ENCODE results near the gene CATSPER1. TPM values are rescaled to one million over a fixed set of nuclear protein-coding genes. Genes with fewer than 3 reads are reported as not detected.

The CATSPER1 gene
- polyA plus RNA-seq, 1 of the 3 experiments (the other 2 are of a cell fraction): 2.2 TPM

GRCh38 chr11:66042996-66043906 is 17.0 kb upstream of the CATSPER1 start:
- peaks cover 12% of the 10 kb centered on the region for H3F3A ChIP-seq (replicated peaks; ENCODE audit: insufficient read depth)
- H2AFZ ChIP-seq (ENCODE audit: low read depth): no peak overlapping the region
- H3K9ac ChIP-seq: no peak overlapping the region
- peaks cover 6 to 20% of the 10 kb centered on the region in 2 experiments; a peak in 1 of 4 replicates for H3K4me1 ChIP-seq (ENCODE audit: control insufficient read depth in 1 of 2, insufficient read depth in 2 of 2, low read depth in 1 of 2, low read length in 1 of 2)
- no peak overlapping the region for H3K27ac ChIP-seq (ENCODE audit: low read depth in 2 of 2, low read length in 1 of 2)
- WGBS (ENCODE audit: low lambda C conversion rate): 96% methylated on average over 76 of the region's 88 CpGs
- no peaks in the 10 kb centered on the region for H4K20me1 ChIP-seq (ENCODE audit: insufficient read depth)
- H3K79me2 ChIP-seq (ENCODE audit: insufficient read depth): no peaks in the 10 kb centered on the region
- TF ChIP-seq, protein P1, sequence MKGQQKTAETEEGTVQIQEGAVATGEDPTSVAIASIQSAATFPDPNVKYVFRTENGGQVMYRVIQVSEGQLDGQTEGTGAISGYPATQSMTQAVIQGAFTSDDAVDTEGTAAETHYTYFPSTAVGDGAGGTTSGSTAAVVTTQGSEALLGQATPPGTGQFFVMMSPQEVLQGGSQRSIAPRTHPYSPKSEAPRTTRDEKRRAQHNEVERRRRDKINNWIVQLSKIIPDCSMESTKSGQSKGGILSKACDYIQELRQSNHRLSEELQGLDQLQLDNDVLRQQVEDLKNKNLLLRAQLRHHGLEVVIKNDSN (IDR thresholded peaks at IDR 0.05; ENCODE audit: borderline replicate concordance, low read depth): no peak
- TF ChIP-seq RFX5 (IDR thresholded peaks at IDR 0.05; ENCODE audit: low read length): no peak
- TF ChIP-seq CHD2 (IDR thresholded peaks at IDR 0.05; ENCODE audit: low read length, partially characterized antibody): no peak
- no peak for TF ChIP-seq EZH2phosphoT487 (IDR thresholded peaks at IDR 0.05; ENCODE audit: borderline replicate concordance, low read depth)
- no peak for TF ChIP-seq RCOR1 (IDR thresholded peaks at IDR 0.05; ENCODE audit: low read length)
- no peak for TF ChIP-seq FOSL2 (IDR thresholded peaks at IDR 0.05; ENCODE audit: borderline replicate concordance, low read depth)
- H3K36me3 ChIP-seq (replicated peaks in 1 of 2; ENCODE audit: control insufficient read depth in 1 of 2, insufficient read depth in 2 of 2, low read length in 1 of 2): peaks cover 0 to 6% of the 10 kb centered on the region in 2 experiments
- no peak overlapping the region for H3K4me2 ChIP-seq
- ChIA-PET CTCF (interaction anchor here (0.9 to 5.8 kb wide), 8 partner anchors 8 to 225 kb away, joined by 3 to 46 read pairs (median 17); no protein-coding TSS in a partner anchor), POLR2A (no interaction called here)
- DNase-seq: no peak
- no peaks in the 10 kb centered on the region for H3K9me3 ChIP-seq
- H3K9me2 ChIP-seq: no peaks in the 10 kb centered on the region
- no peak overlapping the region for H3K4me3 ChIP-seq (ENCODE audit: low read depth in 2 of 2, low read length in 1 of 2)
- H3K27me3 ChIP-seq (ENCODE audit: insufficient read depth): no peaks in the 10 kb centered on the region

DNA sequence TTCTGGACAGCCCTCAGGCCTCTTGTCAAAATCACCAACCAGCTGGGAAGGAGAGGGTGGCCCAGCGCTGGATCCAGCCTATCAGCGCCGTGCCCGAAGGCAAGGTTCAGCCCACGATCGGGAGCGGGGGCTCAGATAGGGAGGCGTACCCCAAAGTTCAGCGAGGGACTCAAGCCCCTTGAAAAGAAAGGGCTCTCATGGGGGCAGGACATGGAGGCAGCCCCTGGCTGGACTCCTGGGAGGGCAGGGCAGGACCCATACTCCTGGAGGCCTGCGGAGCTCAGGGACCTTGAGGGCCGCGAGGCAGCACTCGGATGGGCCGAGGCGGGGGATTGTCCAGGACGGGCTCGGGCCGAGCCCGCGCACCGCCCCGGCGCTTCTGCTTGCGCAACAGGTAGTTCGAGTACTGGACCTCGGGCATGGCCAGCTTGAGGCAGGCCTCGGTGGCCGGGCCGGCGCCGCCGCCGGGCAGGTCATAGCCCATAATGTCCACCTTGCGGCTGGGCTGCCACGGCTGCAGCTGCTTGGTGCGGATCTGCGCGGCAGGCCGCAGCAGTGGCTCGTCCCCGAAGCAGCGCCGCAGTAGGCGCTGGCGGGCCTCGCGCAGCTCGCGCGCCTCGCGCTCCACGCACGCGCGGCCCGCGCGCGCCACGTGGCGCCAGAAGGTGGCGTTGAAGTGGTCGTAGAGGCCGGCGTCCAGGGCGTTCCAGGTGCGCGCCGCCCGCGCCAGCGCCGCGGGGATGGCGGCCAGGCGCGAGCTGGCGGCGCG is 16.1 kb upstream of the CATSPER1 start:
- Histone ChIP-seq H3K4me2 (no peak overlapping the region), H3K36me3 (replicated peaks in 1 of 2; ENCODE audit: control insufficient read depth in 1 of 2, insufficient read depth in 2 of 2, low read length in 1 of 2) (peaks cover 0 to 6% of the 10 kb centered on the region in 2 experiments), H3K4me3 (ENCODE audit: low read depth in 2 of 2, low read length in 1 of 2) (no peak overlapping the region), H3K9me3 (no peaks in the 10 kb centered on the region), H3K9me2 (no peaks in the 10 kb centered on the region), H3K27ac (ENCODE audit: low read depth in 2 of 2, low read length in 1 of 2) (no peak overlapping the region), H4K20me1 (ENCODE audit: insufficient read depth) (no peaks in the 10 kb centered on the region), H3K9ac (no peak overlapping the region), H3K79me2 (ENCODE audit: insufficient read depth) (no peaks in the 10 kb centered on the region), H3F3A (replicated peaks; ENCODE audit: insufficient read depth) (peaks cover 12% of the 10 kb centered on the region), H3K4me1 (ENCODE audit: control insufficient read depth in 1 of 2, insufficient read depth in 2 of 2, low read depth in 1 of 2, low read length in 1 of 2) (peaks cover 0 to 11% of the 10 kb centered on the region in 2 experiments; a peak in 1 of 4 replicates), H3K27me3 (ENCODE audit: insufficient read depth) (no peaks in the 10 kb centered on the region), H2AFZ (ENCODE audit: low read depth) (no peak overlapping the region)
- CTCF ChIA-PET: interaction anchor here (0.9 to 5.8 kb wide), 4 partner anchors 20 to 224 kb away, joined by 3 to 46 read pairs (median 5); no protein-coding TSS in a partner anchor
- POLR2A ChIA-PET: no interaction called here
- WGBS (ENCODE audit: low lambda C conversion rate): 97% methylated on average over 44 of the region's 81 CpGs
- DNase-seq: no peak
- TF ChIP-seq CTCF (IDR thresholded peaks at IDR 0.05) (no peak), GABPA (IDR thresholded peaks at IDR 0.05; ENCODE audit: low read depth) (no peak), POLR2AphosphoS5 (IDR thresholded peaks at IDR 0.05; ENCODE audit: low read depth, low read length) (no peak), SMC3 (IDR thresholded peaks at IDR 0.05; ENCODE audit: low read depth, low read length) (no peak), CHD2 (IDR thresholded peaks at IDR 0.05; ENCODE audit: low read length, partially characterized antibody) (no peak), TAF1 (IDR thresholded peaks at IDR 0.05; ENCODE audit: borderline replicate concordance, low read depth, low read length) (no peak), RCOR1 (IDR thresholded peaks at IDR 0.05; ENCODE audit: low read length) (no peak), FOXM1 (IDR thresholded peaks at IDR 0.05; ENCODE audit: low read depth) (no peak), TCF12 (IDR thresholded peaks at IDR 0.05) (no peak), SIN3A (IDR thresholded peaks at IDR 0.05; ENCODE audit: borderline replicate concordance, low read depth, low read length) (no peak), FOSL2 (IDR thresholded peaks at IDR 0.05; ENCODE audit: borderline replicate concordance, low read depth) (no peak), JUND (IDR thresholded peaks at IDR 0.05) (no peak), MAX (IDR thresholded peaks at IDR 0.05; ENCODE audit: low read depth) (no peak), YY1 (IDR thresholded peaks at IDR 0.05; ENCODE audit: low read depth) (no peak), RAD21 (IDR thresholded peaks at IDR 0.05; ENCODE audit: low read length) (no peak)
- TF ChIP-seq, protein P2, sequence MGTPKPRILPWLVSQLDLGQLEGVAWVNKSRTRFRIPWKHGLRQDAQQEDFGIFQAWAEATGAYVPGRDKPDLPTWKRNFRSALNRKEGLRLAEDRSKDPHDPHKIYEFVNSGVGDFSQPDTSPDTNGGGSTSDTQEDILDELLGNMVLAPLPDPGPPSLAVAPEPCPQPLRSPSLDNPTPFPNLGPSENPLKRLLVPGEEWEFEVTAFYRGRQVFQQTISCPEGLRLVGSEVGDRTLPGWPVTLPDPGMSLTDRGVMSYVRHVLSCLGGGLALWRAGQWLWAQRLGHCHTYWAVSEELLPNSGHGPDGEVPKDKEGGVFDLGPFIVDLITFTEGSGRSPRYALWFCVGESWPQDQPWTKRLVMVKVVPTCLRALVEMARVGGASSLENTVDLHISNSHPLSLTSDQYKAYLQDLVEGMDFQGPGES (IDR thresholded peaks at IDR 0.05; ENCODE audit: low read depth, low read length): no peak
- TF ChIP-seq, protein P1 (IDR thresholded peaks at IDR 0.05; ENCODE audit: borderline replicate concordance, low read depth): no peak

All from SK-N-SH (cell line).